ENCODE results near the gene ZNF37A.
A peak's percentile ranks its signal among the peaks of the same experiment; 100 is the strongest.
"Not testable (repeated sequence)": the region's sequence is repeated elsewhere in the genome, so short reads cannot be mapped to it uniquely, and the experiment has no call there.

Gene ZNF37A

GRCh38 chr10:38094158-38094926 lies at the start of gene ZNF37A:
Gene ZNF37A, plus strand, starts transcription at chr10:38094337. Its CDS starts 2,281 bp downstream, at chr10:38096618.
- peak; percentile 92 for DNase-seq (ENCODE audit: low spot score)

GRCh38 chr10:38045129-38045528 lies 49.0 kb upstream of the ZNF37A start:
- DNase-seq (ENCODE audit: low spot score): no peak

GRCh38 chr10:38047666-38048065 lies 46.5 kb upstream of the ZNF37A start:
- DNase-seq (ENCODE audit: low spot score): peak; percentile 39

- DNase-seq (ENCODE audit: low spot score): no peak
Observed at GRCh38 chr10:38050212-38050611, 43.9 kb upstream of the ZNF37A start.

GRCh38 chr10:38054361-38054797 lies 39.8 kb upstream of the ZNF37A start:
- DNase-seq (ENCODE audit: low spot score): no peak

DNA sequence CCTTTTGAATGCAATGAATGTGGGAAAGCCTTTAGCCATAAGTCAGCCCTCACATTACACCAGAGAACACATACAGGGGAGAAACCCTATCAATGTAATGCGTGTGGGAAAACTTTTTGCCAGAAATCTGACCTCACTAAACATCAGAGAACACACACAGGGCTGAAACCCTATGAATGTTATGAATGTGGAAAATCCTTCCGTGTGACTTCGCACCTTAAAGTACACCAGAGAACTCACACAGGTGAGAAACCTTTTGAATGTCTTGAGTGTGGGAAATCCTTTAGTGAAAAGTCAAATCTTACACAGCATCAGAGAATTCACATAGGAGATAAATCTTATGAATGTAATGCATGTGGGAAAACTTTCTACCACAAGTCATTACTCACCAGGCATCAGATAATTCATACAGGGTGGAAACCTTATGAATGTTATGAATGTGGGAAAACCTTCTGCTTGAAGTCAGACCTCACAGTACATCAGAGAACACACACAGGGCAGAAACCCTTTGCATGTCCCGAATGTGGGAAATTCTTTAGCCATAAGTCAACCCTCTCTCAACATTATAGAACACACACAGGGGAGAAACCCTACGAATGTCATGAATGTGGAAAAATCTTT lies 38.8 kb upstream of the ZNF37A start:
- not testable (repeated sequence) for DNase-seq (ENCODE audit: low spot score)

- not testable (repeated sequence) for DNase-seq (ENCODE audit: low spot score)
Observed at GRCh38 chr10:38069663-38070062, 24.5 kb upstream of the ZNF37A start.

GRCh38 chr10:38070501-38070900 lies 23.6 kb upstream of the ZNF37A start:
- no peak for DNase-seq (ENCODE audit: low spot score)

DNA sequence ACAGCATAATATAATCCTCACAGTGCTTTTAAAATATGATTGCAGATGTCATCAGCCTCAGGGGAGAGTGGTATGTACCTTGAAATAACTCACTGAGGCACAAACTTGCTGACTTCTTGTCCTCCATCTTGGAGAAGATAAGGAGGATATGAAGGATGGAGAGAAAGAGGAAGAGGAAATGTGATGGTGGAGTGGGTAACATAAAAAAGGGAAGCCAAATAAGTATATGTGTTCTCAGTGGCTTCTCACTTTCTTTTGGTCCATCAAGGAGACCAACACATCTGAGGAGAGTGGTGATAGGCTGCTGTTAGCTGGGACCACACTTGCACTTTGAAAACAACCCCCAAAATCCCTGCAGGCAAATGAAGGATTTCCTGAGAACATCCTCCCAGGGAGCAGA lies 21.6 kb upstream of the ZNF37A start:
- no peak for DNase-seq (ENCODE audit: low spot score)

DNA sequence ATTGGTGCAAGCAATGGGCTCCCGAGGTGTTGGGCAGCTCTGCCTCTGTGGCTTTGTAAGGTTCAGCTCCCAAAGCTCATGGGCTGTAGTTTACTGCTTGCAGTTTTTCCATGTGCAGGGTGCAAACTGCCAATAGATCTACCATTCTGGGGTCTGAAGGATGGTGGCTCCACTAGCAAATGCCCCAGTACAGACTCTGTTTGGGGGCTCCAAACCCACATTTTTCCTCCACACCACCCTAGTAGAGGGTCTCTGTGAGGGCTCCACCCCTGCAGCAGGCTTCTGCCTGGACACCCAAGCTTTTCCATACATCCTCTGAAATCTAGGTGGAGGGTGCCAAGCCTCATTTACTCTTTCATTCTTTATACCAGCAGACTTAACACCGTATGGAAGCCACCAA lies 17.4 kb upstream of the ZNF37A start:
- DNase-seq (ENCODE audit: low spot score): no peak

DNA sequence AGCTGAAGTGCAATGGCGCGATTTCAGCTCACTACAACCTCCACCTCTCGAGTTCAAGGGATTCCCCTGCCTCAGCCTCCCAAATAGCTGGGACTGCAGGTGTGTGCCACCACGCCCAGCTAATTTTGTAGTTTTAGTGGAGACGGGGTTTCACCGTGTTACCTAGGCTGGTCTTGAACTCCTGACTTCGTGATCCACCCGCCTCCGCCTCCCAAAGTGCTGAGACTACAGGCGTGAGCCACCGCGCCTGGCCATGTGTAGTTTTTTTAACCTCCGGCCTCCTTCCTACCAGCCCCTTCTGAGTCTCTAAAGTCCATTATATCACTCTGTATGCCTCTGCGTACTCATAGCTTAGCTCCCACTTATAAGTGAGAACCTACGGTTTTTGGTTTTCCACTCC lies 819 bp upstream of the ZNF37A start:
- DNase-seq (ENCODE audit: low spot score): not testable (repeated sequence)

DNA sequence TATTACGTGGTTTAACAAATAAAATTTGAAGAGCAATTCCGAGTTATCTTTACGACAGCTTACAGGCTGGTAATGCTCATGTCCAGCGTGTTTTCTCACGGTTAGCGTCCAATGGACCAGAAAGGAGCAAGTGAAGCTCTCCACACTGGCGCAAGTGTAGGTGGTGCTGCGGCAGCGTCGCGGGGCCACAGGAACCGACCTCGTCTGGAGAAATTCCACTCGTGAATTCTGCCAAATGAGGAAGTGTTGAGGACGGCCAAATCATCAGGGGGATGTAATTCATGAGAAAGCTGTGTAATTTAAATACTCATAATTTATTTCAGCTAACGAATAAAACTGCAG lies 350 bp upstream of the ZNF37A start:
- DNase-seq (ENCODE audit: low spot score): no peak

- no peak for DNase-seq (ENCODE audit: low spot score)
Observed at GRCh38 chr10:38094927-38095574, 914 bp downstream of the ZNF37A start.

- no peak for DNase-seq (ENCODE audit: low spot score)
Observed at GRCh38 chr10:38102880-38103279, 8.7 kb downstream of the ZNF37A start.

- no peak for DNase-seq (ENCODE audit: low spot score)
Observed at GRCh38 chr10:38103756-38104155, 9.6 kb downstream of the ZNF37A start.

GRCh38 chr10:38112159-38112558 lies 18.0 kb downstream of the ZNF37A start:
- DNase-seq (ENCODE audit: low spot score): no peak

GRCh38 chr10:38118072-38118807 lies 24.1 kb downstream of the ZNF37A start:
- DNase-seq (ENCODE audit: low spot score): no peak

GRCh38 chr10:38119038-38119437 lies 24.9 kb downstream of the ZNF37A start:
- DNase-seq (ENCODE audit: low spot score): no peak

DNA sequence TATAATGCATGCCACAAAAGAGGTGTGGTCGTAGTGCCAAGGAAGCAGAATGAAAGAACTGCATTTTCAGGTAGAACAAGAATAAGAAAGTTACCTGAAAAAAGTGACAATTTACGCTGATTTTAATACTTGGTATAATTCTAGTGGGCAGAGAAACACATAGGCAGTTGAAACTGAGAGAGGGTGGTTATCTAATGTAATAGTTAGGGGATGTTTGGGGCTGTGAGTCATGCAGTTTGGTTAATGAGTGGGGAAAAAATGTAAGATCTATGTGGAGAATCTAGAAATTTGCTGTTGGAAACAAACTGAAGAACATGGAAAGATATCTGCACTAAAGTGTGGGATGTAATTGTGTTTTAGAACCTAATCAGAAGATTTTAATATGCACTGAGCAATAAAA lies 33.7 kb downstream of the ZNF37A start:
- no peak for DNase-seq (ENCODE audit: low spot score)

- no peak for DNase-seq (ENCODE audit: low spot score)
Observed at GRCh38 chr10:38143587-38143986, 49.5 kb downstream of the ZNF37A start.

DNA sequence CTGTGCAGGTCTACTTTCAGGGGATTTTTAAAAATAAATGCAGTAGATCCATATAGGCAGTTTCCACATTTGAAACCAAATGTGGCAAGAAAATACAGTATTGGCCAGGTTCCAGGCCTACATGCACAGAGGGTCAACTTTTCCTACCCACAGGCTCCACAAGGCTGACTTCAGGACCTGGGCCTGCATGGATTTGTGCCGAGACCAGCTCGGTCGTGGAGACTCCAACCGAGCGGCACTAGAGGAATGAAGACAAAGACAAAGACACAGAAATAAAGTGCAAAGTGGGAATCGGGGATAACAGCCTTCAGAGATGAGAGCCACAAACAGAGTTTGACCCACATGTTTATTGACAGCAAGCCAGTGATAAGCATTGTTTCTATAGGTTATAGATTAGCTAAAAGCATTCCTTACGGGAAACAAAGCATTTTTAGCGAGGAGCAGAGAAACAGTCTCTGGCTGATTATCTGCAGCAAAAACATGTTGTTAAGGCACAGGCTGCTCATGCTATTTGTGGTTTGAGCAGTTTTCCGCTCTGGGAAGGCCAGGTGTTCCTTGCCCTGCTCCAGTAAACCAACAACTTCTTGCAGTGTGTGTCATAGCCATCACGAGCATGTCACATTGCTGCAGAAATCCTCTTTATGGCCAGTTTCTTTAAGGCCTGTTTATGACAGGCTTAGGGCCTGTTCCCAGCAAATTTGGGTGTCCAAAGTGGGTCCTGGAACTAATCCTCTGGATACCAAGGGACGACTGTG lies 52.6 kb downstream of the ZNF37A start:
- no peak for DNase-seq (ENCODE audit: low spot score)

DNA sequence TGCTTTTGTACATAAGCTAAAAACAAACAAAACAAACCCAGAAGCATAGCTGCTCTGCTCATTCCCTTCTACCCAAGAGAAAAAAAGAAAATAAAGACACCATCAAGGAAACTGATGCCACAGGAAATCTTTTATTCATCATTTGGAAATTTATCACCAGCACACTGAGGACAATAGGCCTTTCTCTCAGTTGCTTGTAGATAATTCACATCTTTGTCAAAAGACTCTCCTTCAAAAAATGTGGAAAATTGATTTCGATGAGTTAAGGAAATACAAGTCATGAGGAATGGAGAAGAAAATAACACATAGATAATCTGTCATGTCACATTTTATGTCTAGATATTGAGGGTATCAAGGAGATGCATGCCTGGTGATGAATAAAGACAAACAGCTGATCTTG lies 53.5 kb downstream of the ZNF37A start:
- no peak for DNase-seq (ENCODE audit: low spot score)
